HCT116 (cell line): ENCODE data around the gene GAB2. TPM values are rescaled to one million over a fixed set of nuclear protein-coding genes. Genes with fewer than 3 reads are reported as not detected.

ENCODE experiments used
- ATAC-seq: fragments of 200-7000 bp; cut with Tn5 transposase; 2 replicates; pipeline ENCODE4 v1.9.1; 2020; ENCODE audit warnings: mild to moderate bottlenecking, moderate library complexity
- BruUV-seq: library from RNA; stranded (reverse); fragments of 400-500 nt; replicated peaks from 2 replicates; lab custom pipeline; 2021; lab: Mats Ljungman, UMichigan
- CTCF ChIA-PET: fragments of 300-600 bp; sonication (Branson Sonifier 250); formaldehyde crosslinking; loops from one replicate; lab custom pipeline; 2021; ENCODE audit warnings: antibody characterized with exemption; lab: Charles Lee
- POLR2A ChIA-PET: fragments of 300-600, 350-600 bp; sonication (Branson Sonifier 250); formaldehyde crosslinking; loops from one replicate; lab custom pipeline; 2021; ENCODE audit warnings: antibody characterized with exemption; lab: Charles Lee
- RAD21 ChIA-PET, 2 experiments: fragments of 300-600 bp; sonication (Branson Sonifier 250); formaldehyde crosslinking; loops; one replicate each; lab custom pipeline; 2023; ENCODE audit warnings: low total read pairs in 2 of 2; ENCODE audit not compliant: uncharacterized antibody in 2 of 2, unreplicated experiment in 2 of 2, low non-redundant PET in 1 of 2; lab: Charles Lee
- DNase-seq: peaks from one replicate; pipeline ENCODE4 v3.0.0-alpha.2; 2010; ENCODE audit warnings: low read depth, low spot score
- H2AFZ ChIP-seq: fragments of 200-600 bp; shearing (Covaris generic), sonication (generic); 2 replicates; pipeline ENCODE4 v1.6.1; 2017; ENCODE audit warnings: low read depth, mixed run types, mixed read lengths, antibody characterized with exemption, low read length; ENCODE audit not compliant: poor library complexity, severe bottlenecking
- H3K27ac ChIP-seq: 2 replicates; pipeline ENCODE4 v1.5.1; 2012; ENCODE audit warnings: low read depth, low read length
- H3K27me3 ChIP-seq: fragments of 200-600 bp; sonication (generic); 2 replicates; pipeline ENCODE4 v1.6.1; 2016; ENCODE audit warnings: mixed run types, low read length, mixed read lengths; ENCODE audit not compliant: insufficient read depth
- H3K36me3 ChIP-seq, 2 experiments: fragments of 200-500 bp in 1 of 2; fragments of 200-600 bp in 1 of 2; sonication (Bioruptor generic) in 1 of 2; sonication (generic) in 1 of 2; 2 replicates each; pipeline versions ENCODE4 v1.5.1 to v1.6.1; 2014 to 2016; ENCODE audit warnings: low read length in 2 of 2, inconsistent platforms in 1 of 2, mixed read lengths in 1 of 2, mixed run types in 1 of 2; ENCODE audit not compliant: insufficient read depth in 2 of 2, control insufficient read depth in 1 of 2
- H3K4me1 ChIP-seq, 2 experiments: fragments of 200-600 bp in 1 of 2; sonication (generic) in 1 of 2; 2 replicates each; pipeline versions ENCODE4 v1.5.1 to v1.6.1; 2012 to 2017; ENCODE audit warnings: low read length in 2 of 2, inconsistent platforms in 1 of 2, mild to moderate bottlenecking in 1 of 2, mixed read lengths in 1 of 2, mixed run types in 1 of 2, moderate library complexity in 1 of 2; ENCODE audit not compliant: insufficient read depth in 2 of 2, control insufficient read depth in 1 of 2
- H3K4me2 ChIP-seq: fragments of 200-600 bp; sonication (generic); 2 replicates; pipeline ENCODE4 v1.6.1; 2017; ENCODE audit warnings: mixed run types, low read length, mixed read lengths
- H3K4me3 ChIP-seq, 2 experiments: fragments of 200-600 bp in 1 of 2; sonication (generic) in 1 of 2; replicated peaks in 1 of 2; 2 replicates each; pipeline ENCODE4 v1.5.1; 2011 to 2016; ENCODE audit warnings: low read length in 2 of 2, control low read depth in 1 of 2, low read depth in 1 of 2, mild to moderate bottlenecking in 1 of 2, mixed read lengths in 1 of 2, mixed run types in 1 of 2
- H3K79me2 ChIP-seq: fragments of 200-600 bp; sonication (generic); 2 replicates; pipeline ENCODE4 v1.6.1; 2017; ENCODE audit warnings: mild to moderate bottlenecking, mixed run types, low read length, moderate library complexity, mixed read lengths; ENCODE audit not compliant: insufficient read depth
- H3K9ac ChIP-seq: fragments of 200-600 bp; sonication (generic); 2 replicates; pipeline ENCODE4 v1.6.1; 2016; ENCODE audit warnings: low read length, mixed read lengths
- H3K9me2 ChIP-seq: fragments of 200-600 bp; sonication (generic), shearing (Covaris generic); 2 replicates; pipeline ENCODE4 v1.6.1; 2017; ENCODE audit warnings: mixed run types, mild to moderate bottlenecking, moderate library complexity; ENCODE audit not compliant: insufficient read depth
- H3K9me3 ChIP-seq, 2 experiments: fragments of 200-500 bp in 1 of 2; fragments of 200-600 bp in 1 of 2; sonication (Bioruptor generic) in 1 of 2; sonication (generic) in 1 of 2; 2 replicates each; pipeline ENCODE4 v1.6.1; 2014 to 2017; ENCODE audit warnings: low read length in 2 of 2, mixed read lengths in 2 of 2, inconsistent platforms in 1 of 2, low read depth in 1 of 2, mild to moderate bottlenecking in 1 of 2, mixed run types in 1 of 2, moderate library complexity in 1 of 2; ENCODE audit not compliant: control insufficient read depth in 1 of 2, insufficient read depth in 1 of 2
- H4K20me1 ChIP-seq: fragments of 200-600 bp; sonication (generic), shearing (Covaris generic); 2 replicates; pipeline ENCODE4 v1.6.1; 2017; ENCODE audit warnings: mixed run types, mild to moderate bottlenecking, moderate library complexity; ENCODE audit not compliant: insufficient read depth
- CBX3 ChIP-seq: IDR thresholded peaks from 2 replicates; pipeline ENCODE4 v1.6.1; 2012; ENCODE audit warnings: low read depth
- CEBPB ChIP-seq: IDR thresholded peaks from 2 replicates; pipeline ENCODE4 v1.6.1; 2012; ENCODE audit warnings: low read depth
- ELF1 ChIP-seq: IDR thresholded peaks from 2 replicates; pipeline ENCODE4 v1.6.1; 2012; ENCODE audit warnings: low read depth, borderline replicate concordance
- EZH2 ChIP-seq: fragments of 200-600 bp; sonication (generic); IDR thresholded peaks from 2 replicates; pipeline ENCODE4 v1.6.1; 2017; ENCODE audit warnings: antibody characterized with exemption, mixed run types
- EZH2phosphoT487 ChIP-seq: fragments of 200-600 bp; IDR thresholded peaks from 2 replicates; pipeline ENCODE4 v1.6.1; 2018; ENCODE audit warnings: antibody characterized with exemption, borderline replicate concordance
- FOSL1 ChIP-seq: IDR thresholded peaks from 2 replicates; pipeline ENCODE4 v1.6.1; 2012; ENCODE audit warnings: low read depth
- JUND ChIP-seq: IDR thresholded peaks from 2 replicates; pipeline ENCODE4 v1.6.1; 2012
- POLR2A ChIP-seq: IDR thresholded peaks from 2 replicates; pipeline ENCODE4 v1.7.0; 2011; ENCODE audit warnings: borderline replicate concordance; ENCODE audit not compliant: insufficient read depth, insufficient read length; ENCODE audit errors: extremely low read depth
- POLR2AphosphoS5 ChIP-seq: IDR thresholded peaks from 2 replicates; pipeline ENCODE4 v1.6.1; 2011; ENCODE audit warnings: mild to moderate bottlenecking, low read depth, low read length, moderate library complexity
- RAD21 ChIP-seq: IDR thresholded peaks from 2 replicates; pipeline ENCODE4 v1.6.1; 2012; ENCODE audit warnings: low read depth, mild to moderate bottlenecking
- SIN3A ChIP-seq: IDR thresholded peaks from 2 replicates; pipeline ENCODE4 v1.6.1; 2012; ENCODE audit warnings: low read depth
- SRF ChIP-seq: IDR thresholded peaks from 2 replicates; pipeline ENCODE4 v1.6.1; 2012; ENCODE audit warnings: low read depth
- TCF7L2 ChIP-seq: IDR thresholded peaks from 2 replicates; pipeline ENCODE4 v1.7.0; 2011; ENCODE audit warnings: borderline replicate concordance, inconsistent platforms; ENCODE audit not compliant: insufficient read depth, insufficient read length; ENCODE audit errors: extremely low read depth
- YY1 ChIP-seq: IDR thresholded peaks from 2 replicates; pipeline ENCODE4 v1.6.1; 2011; ENCODE audit warnings: low read length, low read depth, moderate library complexity, mild to moderate bottlenecking; ENCODE audit not compliant: insufficient replicate concordance; ENCODE audit errors: extremely low read depth
- ZNF274 ChIP-seq: fragments of 200-500 bp; sonication (Bioruptor generic); IDR thresholded peaks from 2 replicates; pipeline ENCODE4 v1.6.1; 2014; ENCODE audit warnings: mild to moderate bottlenecking, low read depth, low read length, inconsistent platforms
- intact Hi-C: fragments of 100-400 bp; cut with micrococcal nuclease; formaldehyde crosslinking; loops from 2 replicates; pipeline ENCODE4 v1.10.0; 2022
- total RNA-seq: library from RNA; stranded (reverse); gene quantifications from one replicate; pipeline ENCODE4 v1.2.1, GENCODE V29; 2021; ENCODE audit not compliant: unreplicated experiment
- TF ChIP-seq, protein P1 (sequence below), 3 experiments: fragments of 200-600 bp in 1 of 3; sonication (generic) in 1 of 3; IDR thresholded peaks in 2 of 3; conservative IDR thresholded peaks in 1 of 3; 2 replicates each; pipeline ENCODE4 v1.5.1; 2012 to 2017; ENCODE audit warnings: low read depth in 2 of 3, low read length in 2 of 3, antibody characterized with exemption in 1 of 3, borderline replicate concordance in 1 of 3, control low read depth in 1 of 3, mild to moderate bottlenecking in 1 of 3, mixed read lengths in 1 of 3, mixed run types in 1 of 3, moderate library complexity in 1 of 3; ENCODE audit not compliant: insufficient read depth in 1 of 3
- TF ChIP-seq, protein P2 (sequence below): IDR thresholded peaks from 2 replicates; pipeline ENCODE4 v1.6.1; 2012; ENCODE audit warnings: low read depth
- TF ChIP-seq, protein P3 (sequence below): IDR thresholded peaks from 2 replicates; pipeline ENCODE4 v1.6.1; 2012
- TF ChIP-seq, protein P4 (sequence below): IDR thresholded peaks from 2 replicates; pipeline ENCODE4 v1.6.1; 2012

The GAB2 gene
- total RNA-seq, 1 experiment from 2014 or later: 1.9 TPM

DNA sequence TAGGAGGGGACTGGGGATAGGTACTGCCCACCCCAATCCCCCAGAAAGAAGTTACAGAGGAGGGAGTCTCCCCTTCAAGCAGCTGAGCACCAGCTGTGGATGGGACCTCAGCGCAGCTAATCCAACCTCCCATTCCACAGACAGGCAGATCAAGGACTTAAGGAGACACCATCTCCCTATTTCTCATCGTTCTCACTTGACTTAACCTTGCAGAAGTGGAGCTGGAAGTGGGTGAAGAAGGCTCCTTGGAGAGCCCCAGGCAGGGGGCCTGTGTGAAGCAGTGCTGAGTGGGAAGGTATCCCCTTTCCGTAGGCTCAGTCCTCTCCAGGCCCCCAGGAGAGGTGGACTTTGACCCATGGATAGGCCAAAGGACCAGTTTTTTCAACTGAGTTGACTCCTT is 201.6 kb downstream of the GAB2 start:
- intact Hi-C loops: no loop called here
- DNase-seq (no peak), ATAC-seq (no peak)
- H3K4me1 ChIP-seq: peaks cover 0 to 7% of the 10 kb centered on the region in 2 experiments; a peak in 2 of 4 replicates
- BruUV-seq: no TSS peak
- H3K9ac ChIP-seq: no peak overlapping the region
- TF ChIP-seq, protein P1, sequence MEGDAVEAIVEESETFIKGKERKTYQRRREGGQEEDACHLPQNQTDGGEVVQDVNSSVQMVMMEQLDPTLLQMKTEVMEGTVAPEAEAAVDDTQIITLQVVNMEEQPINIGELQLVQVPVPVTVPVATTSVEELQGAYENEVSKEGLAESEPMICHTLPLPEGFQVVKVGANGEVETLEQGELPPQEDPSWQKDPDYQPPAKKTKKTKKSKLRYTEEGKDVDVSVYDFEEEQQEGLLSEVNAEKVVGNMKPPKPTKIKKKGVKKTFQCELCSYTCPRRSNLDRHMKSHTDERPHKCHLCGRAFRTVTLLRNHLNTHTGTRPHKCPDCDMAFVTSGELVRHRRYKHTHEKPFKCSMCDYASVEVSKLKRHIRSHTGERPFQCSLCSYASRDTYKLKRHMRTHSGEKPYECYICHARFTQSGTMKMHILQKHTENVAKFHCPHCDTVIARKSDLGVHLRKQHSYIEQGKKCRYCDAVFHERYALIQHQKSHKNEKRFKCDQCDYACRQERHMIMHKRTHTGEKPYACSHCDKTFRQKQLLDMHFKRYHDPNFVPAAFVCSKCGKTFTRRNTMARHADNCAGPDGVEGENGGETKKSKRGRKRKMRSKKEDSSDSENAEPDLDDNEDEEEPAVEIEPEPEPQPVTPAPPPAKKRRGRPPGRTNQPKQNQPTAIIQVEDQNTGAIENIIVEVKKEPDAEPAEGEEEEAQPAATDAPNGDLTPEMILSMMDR (IDR thresholded peaks at IDR 0.05 in 2 of 3, conservative IDR thresholded peaks at IDR 0.05 in 1 of 3; ENCODE audit: borderline replicate concordance in 1 of 3, insufficient read depth in 1 of 3, low read depth in 2 of 3, low read length in 2 of 3): no peak
- TF ChIP-seq ZNF274: no peak
- TF ChIP-seq SRF: no peak
- TF ChIP-seq POLR2AphosphoS5: no peak
- TF ChIP-seq, protein P2, sequence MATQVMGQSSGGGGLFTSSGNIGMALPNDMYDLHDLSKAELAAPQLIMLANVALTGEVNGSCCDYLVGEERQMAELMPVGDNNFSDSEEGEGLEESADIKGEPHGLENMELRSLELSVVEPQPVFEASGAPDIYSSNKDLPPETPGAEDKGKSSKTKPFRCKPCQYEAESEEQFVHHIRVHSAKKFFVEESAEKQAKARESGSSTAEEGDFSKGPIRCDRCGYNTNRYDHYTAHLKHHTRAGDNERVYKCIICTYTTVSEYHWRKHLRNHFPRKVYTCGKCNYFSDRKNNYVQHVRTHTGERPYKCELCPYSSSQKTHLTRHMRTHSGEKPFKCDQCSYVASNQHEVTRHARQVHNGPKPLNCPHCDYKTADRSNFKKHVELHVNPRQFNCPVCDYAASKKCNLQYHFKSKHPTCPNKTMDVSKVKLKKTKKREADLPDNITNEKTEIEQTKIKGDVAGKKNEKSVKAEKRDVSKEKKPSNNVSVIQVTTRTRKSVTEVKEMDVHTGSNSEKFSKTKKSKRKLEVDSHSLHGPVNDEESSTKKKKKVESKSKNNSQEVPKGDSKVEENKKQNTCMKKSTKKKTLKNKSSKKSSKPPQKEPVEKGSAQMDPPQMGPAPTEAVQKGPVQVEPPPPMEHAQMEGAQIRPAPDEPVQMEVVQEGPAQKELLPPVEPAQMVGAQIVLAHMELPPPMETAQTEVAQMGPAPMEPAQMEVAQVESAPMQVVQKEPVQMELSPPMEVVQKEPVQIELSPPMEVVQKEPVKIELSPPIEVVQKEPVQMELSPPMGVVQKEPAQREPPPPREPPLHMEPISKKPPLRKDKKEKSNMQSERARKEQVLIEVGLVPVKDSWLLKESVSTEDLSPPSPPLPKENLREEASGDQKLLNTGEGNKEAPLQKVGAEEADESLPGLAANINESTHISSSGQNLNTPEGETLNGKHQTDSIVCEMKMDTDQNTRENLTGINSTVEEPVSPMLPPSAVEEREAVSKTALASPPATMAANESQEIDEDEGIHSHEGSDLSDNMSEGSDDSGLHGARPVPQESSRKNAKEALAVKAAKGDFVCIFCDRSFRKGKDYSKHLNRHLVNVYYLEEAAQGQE: no peak
- TF ChIP-seq CEBPB: no peak
- TF ChIP-seq FOSL1: no peak
- TF ChIP-seq EZH2phosphoT487: no peak
- TF ChIP-seq, protein P3, sequence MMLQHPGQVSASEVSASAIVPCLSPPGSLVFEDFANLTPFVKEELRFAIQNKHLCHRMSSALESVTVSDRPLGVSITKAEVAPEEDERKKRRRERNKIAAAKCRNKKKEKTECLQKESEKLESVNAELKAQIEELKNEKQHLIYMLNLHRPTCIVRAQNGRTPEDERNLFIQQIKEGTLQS: no peak
- no peak for TF ChIP-seq YY1
- TF ChIP-seq, protein P4, sequence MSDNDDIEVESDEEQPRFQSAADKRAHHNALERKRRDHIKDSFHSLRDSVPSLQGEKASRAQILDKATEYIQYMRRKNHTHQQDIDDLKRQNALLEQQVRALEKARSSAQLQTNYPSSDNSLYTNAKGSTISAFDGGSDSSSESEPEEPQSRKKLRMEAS: no peak
- no peak for TF ChIP-seq ELF1
- TF ChIP-seq CBX3: no peak
- TF ChIP-seq JUND: no peak
- TF ChIP-seq EZH2: no peak
- TF ChIP-seq SIN3A: no peak
- no peak for TF ChIP-seq POLR2A
- no peak for TF ChIP-seq RAD21
- TF ChIP-seq TCF7L2: no peak
- H3K27me3 ChIP-seq: no peaks in the 10 kb centered on the region
- ChIA-PET POLR2A (no interaction called here), CTCF (interaction anchor here (0.9 kb wide), 1 partner anchor 349 kb away, joined by 3 read pairs; no protein-coding TSS in a partner anchor), RAD21 (no interaction called here)
- H3K36me3 ChIP-seq: peaks cover 0 to 4% of the 10 kb centered on the region in 2 experiments; a peak in 1 of 4 replicates
- H3K79me2 ChIP-seq: no peaks in the 10 kb centered on the region
- no peak overlapping the region for H3K4me2 ChIP-seq
- H3K4me3 ChIP-seq: no peak overlapping the region
- no peaks in the 10 kb centered on the region for H3K9me3 ChIP-seq
- H2AFZ ChIP-seq: no peak overlapping the region
- H3K27ac ChIP-seq: no peak overlapping the region
- no peaks in the 10 kb centered on the region for H4K20me1 ChIP-seq
- no peaks in the 10 kb centered on the region for H3K9me2 ChIP-seq
